Measurements from ENCODE around the gene IRF1.

IRF1 gene

GRCh38 chr5:132435447-132435846 is 55.1 kb downstream of the IRF1 start:
- DNase-seq: no peak

DNA sequence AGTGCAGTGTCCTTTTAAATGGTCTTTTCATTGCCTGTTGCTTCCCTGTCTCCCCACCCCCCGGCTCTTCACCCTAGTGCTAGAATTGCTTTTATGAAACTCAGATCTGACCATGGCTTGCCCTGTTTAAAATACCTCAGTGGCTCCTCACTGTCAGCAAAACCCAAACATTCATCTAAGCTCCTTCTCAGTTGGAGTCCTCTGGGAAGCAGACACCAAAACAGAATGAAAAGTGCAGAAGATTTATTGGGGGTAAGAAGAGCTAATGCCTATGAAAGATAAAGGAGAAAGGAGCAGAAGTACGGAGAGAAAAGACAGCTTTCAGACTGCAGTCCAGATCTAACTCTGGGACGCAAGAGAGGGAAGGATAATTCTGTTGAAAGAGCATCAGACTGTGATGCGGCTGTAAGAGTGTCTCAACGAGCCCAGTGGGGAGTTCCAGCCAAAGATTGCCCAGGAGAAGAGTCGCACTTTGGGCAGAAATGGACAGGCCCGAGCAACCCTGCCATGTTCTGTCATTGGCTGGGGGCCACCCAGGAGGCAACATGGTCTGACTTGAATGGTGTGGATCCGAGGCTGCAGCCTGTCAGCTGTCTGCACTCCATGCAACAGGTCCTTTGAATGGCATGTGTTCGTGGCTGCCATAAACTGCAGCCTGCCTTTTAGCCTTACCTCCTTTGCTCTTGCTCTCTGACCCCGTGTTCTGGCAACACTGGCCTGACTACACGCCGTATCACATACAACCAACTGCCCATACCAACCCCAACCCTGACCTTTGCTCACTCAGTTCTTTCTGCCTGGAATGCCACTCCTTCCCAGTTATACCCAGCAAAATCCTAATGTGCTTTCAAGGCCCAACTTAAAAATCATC is 55.9 kb downstream of the IRF1 start:
- DNase-seq: peak; percentile 54

DNA sequence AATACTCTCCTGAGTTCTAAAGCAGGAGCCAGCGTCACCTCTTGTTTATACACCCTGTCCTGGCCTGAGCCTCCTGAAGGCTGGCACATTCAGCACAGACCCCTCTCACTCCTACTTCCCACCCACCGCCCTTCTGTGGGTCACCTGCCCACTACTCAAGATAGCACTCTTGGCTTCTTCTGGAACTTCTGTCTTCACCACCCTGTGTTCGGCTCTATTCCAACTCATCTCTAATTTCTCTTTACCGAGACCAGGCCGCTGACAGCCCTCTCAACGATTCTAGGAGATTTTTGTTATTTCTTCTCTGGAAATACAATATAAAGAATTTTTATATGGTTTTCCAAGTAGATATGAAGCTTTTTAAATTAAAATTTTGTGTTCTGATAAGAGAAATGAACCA is 57.4 kb downstream of the IRF1 start:
- no peak for DNase-seq

DNA sequence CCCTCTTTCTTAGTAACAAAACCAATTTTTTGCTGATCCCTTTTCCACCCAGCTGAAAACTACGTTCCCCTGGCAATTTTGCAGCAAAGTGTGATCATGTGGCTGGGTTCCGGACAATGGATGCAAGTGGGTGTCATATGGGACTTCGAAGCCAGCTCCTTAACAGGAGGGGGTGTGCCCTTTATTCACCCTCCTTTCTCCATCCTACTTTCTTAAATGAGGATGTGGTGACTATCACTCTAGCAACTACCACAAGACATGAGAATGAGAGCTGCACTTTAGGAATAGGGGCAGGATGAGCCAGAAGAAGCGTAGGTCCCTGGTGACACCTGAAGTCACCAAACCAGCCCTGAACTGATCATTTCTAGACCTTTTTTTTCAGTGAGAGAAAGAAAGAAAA is 58.9 kb downstream of the IRF1 start:
- peak; percentile 79 for DNase-seq

All from inflammatory macrophage treated with lipopolysaccharide for 4 hours (primary cell).